Daoy (cell line): Measurements from ENCODE around the gene SAMMSON. TPM values are rescaled to one million over a fixed set of nuclear protein-coding genes. Genes with fewer than 3 reads are reported as not detected.

Source experiments
- DNase-seq: peaks from one replicate; pipeline ENCODE4 v3.0.0-alpha.2; 2015; ENCODE audit warnings: low read depth
- total RNA-seq: library from RNA; depleted of rRNA; stranded (reverse); fragments of >200 nt; shearing (Covaris generic); gene quantifications from 2 replicates; pipeline ENCODE4 v1.2.3, GENCODE V29; 2014

The SAMMSON gene
- total RNA-seq, 1 experiment from 2014 or later = not detected

GRCh38 chr3:70090322-70090913, 90.9 kb downstream of the SAMMSON start:
- no peak for DNase-seq

GRCh38 chr3:70094197-70094596, 94.7 kb downstream of the SAMMSON start:
- DNase-seq = no peak

- DNase-seq = no peak
These were observed 95.7 kb downstream of the SAMMSON start for GRCh38 chr3:70095260-70095659.

- no peak for DNase-seq
These were observed 97.0 kb downstream of the SAMMSON start for GRCh38 chr3:70096376-70097066.

GRCh38 chr3:70097084-70097483, 97.6 kb downstream of the SAMMSON start:
- DNase-seq = no peak

- peak; percentile 19 for DNase-seq
These were observed 108.5 kb downstream of the SAMMSON start for GRCh38 chr3:70108072-70108471.

GRCh38 chr3:70108546-70108945, 109.0 kb downstream of the SAMMSON start:
- no peak for DNase-seq

- no peak for DNase-seq
These were observed 110.5 kb downstream of the SAMMSON start for GRCh38 chr3:70110066-70110465.

GRCh38 chr3:70111411-70111810, 111.9 kb downstream of the SAMMSON start:
- DNase-seq = no peak

- no peak for DNase-seq
These were observed 113.2 kb downstream of the SAMMSON start for GRCh38 chr3:70112751-70113150.

GRCh38 chr3:70114431-70114830, 114.9 kb downstream of the SAMMSON start:
- DNase-seq = no peak

- DNase-seq = no peak
These were observed 120.3 kb downstream of the SAMMSON start for GRCh38 chr3:70119879-70120278.
